Neuron (in vitro differentiated cells): ENCODE measurements around the gene ZFYVE9.
"Not testable (repeated sequence)": the region's sequence is repeated elsewhere in the genome, so short reads cannot be mapped to it uniquely, and the experiment has no call there.

Experiments
- H2AFZ ChIP-seq: one replicate; pipeline ENCODE4 v1.6.1; 2013; ENCODE audit warnings: low read depth, mild to moderate bottlenecking, inconsistent platforms, low read length, moderate library complexity
- H3K27me3 ChIP-seq: one replicate; pipeline ENCODE4 v1.6.1; 2013; ENCODE audit warnings: low read length; ENCODE audit not compliant: insufficient read depth
- H3K36me3 ChIP-seq: one replicate; pipeline ENCODE4 v1.6.1; 2013; ENCODE audit warnings: low read length; ENCODE audit not compliant: insufficient read depth
- H3K4me1 ChIP-seq: one replicate; pipeline ENCODE4 v1.6.1; 2013; ENCODE audit warnings: low read length; ENCODE audit not compliant: insufficient read depth
- H3K4me3 ChIP-seq: 2 replicates; pipeline ENCODE4 v1.5.1; 2013; ENCODE audit warnings: mild to moderate bottlenecking, low read length, moderate library complexity
- H3K9me3 ChIP-seq: one replicate; pipeline ENCODE4 v1.6.1; 2013; ENCODE audit warnings: low read length

ZFYVE9 gene

GRCh38 chr1:52189898-52190480 lies 48.1 kb downstream of the ZFYVE9 start:
- no peak overlapping the region for H3K4me3 ChIP-seq
- no peak overlapping the region for H2AFZ ChIP-seq
- H3K9me3 ChIP-seq = peaks cover 5% of the 10 kb centered on the region
- no peaks in the 10 kb centered on the region for H3K36me3 ChIP-seq
- no peaks in the 10 kb centered on the region for H3K4me1 ChIP-seq
- no peaks in the 10 kb centered on the region for H3K27me3 ChIP-seq

DNA sequence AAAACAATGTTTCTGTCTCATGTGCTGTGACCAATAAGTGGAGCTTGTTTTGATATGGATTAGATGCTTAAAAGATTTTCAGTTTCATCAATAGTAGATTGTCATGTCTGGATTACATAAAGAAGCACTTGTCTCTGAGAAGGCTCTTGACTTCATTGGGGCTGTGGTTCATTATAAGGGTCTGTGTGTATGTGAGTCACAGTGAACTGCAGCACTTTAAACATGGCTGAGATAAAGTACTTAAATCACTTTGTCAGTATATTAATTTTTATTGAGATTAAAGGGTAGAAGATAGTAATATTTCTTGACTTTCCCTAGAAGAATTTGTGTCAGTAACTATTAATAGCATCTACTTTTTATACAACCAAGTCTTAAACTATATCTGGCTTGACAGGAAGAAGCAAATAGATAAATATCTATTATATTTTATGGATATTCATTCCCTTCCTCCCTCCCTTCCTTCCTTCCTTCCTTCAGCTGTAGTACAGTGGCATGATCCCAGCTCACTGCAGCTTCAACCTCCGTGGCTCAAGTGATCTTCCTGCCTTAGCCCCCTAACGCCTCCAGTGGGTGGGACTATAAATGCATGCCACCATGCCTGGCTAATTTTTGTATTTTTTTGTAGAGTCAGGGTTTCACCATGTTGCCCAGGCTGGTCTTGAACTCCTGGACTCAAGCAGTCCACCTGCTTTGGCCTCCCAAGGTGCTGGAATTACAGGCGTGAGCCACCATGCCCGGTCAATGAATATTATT lies 48.8 kb downstream of the ZFYVE9 start:
- Histone ChIP-seq H3K4me1 (no peaks in the 10 kb centered on the region), H3K36me3 (no peaks in the 10 kb centered on the region), H3K27me3 (no peaks in the 10 kb centered on the region), H2AFZ (no peak overlapping the region), H3K9me3 (peaks cover 5% of the 10 kb centered on the region), H3K4me3 (no peak overlapping the region)

DNA sequence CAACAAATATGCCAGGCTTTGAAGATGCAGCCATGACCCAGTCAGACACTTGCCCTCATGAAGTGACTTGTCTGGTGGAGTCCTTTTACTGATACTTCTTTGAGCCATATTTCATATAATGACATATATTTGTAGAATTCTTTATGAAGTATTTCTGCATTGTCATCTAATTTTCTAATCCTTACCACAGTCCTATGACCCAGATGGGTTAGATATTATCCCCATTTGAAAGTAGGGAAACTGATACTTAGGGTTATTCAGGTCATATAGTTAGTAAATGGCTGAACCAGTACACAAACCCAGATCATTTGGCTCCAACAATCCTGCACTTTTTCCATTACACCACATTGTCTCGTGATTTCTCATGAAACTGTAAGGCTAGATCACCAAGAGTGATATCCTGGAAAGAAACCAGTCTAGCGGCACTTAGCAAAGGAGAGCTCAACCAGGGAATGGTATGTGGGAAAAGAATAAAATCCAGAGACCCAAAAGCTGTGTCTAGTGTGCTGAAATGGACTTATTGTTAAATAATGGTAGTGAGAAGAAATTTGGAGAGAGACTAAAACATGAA lies 49.6 kb downstream of the ZFYVE9 start:
- no peak overlapping the region for H2AFZ ChIP-seq
- no peaks in the 10 kb centered on the region for H3K36me3 ChIP-seq
- H3K9me3 ChIP-seq = peaks cover 5% of the 10 kb centered on the region
- H3K4me3 ChIP-seq = no peak overlapping the region
- no peaks in the 10 kb centered on the region for H3K4me1 ChIP-seq
- H3K27me3 ChIP-seq = no peaks in the 10 kb centered on the region

- H3K9me3 ChIP-seq = peaks cover 3% of the 10 kb centered on the region
- H3K36me3 ChIP-seq = no peaks in the 10 kb centered on the region
- H3K4me3 ChIP-seq = no peak overlapping the region
- no peaks in the 10 kb centered on the region for H3K27me3 ChIP-seq
- H3K4me1 ChIP-seq = no peaks in the 10 kb centered on the region
- no peak overlapping the region for H2AFZ ChIP-seq
Measured at GRCh38 chr1:52192024-52192423, 50.1 kb downstream of the ZFYVE9 start.

DNA sequence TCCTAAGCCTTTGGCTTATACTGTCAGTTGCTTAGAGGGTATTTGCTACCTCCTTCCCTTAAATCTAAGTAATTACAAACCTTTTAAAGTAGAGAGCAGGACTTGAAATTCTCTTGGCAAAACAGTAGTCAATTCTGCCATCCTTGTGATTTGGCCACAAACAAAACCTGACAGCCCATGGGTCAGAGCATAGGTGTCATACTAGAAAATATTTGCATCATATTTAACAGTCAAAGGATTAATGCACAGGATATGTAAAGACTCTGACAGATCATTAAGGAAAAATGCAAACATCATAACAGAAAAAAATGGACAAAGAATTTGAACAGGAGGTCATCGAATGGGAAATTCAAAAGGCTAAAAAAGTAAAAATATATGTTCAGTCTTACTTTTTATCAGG lies 50.5 kb downstream of the ZFYVE9 start:
- H3K9me3 ChIP-seq = peaks cover 2% of the 10 kb centered on the region
- no peak overlapping the region for H2AFZ ChIP-seq
- H3K36me3 ChIP-seq = no peaks in the 10 kb centered on the region
- no peaks in the 10 kb centered on the region for H3K27me3 ChIP-seq
- H3K4me3 ChIP-seq = no peak overlapping the region
- no peaks in the 10 kb centered on the region for H3K4me1 ChIP-seq

GRCh38 chr1:52193985-52194384 lies 52.1 kb downstream of the ZFYVE9 start:
- Histone ChIP-seq H3K4me3 (no peak overlapping the region), H3K4me1 (no peaks in the 10 kb centered on the region), H2AFZ (no peak overlapping the region), H3K27me3 (no peaks in the 10 kb centered on the region), H3K36me3 (no peaks in the 10 kb centered on the region), H3K9me3 (no peaks in the 10 kb centered on the region)

DNA sequence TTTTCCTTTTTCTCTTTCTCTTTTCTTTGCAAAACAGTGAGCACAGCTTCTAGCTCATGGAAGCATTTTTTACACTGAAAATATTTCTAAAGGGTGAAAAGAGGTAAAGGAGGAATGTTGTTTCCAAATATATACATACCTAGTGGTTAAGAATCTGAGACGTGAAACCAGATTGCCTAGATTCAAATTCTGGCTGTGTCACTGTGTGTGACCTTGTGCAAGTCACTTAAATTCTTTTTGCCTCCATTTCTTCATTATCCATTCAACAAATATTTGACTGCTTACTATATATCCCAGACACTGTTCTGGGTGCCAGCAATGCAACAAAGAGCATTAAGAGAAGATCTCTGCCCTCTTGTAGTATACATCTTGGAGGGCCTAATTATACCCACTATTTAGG lies 53.3 kb downstream of the ZFYVE9 start:
- H3K4me3 ChIP-seq = no peak overlapping the region
- H3K27me3 ChIP-seq = no peaks in the 10 kb centered on the region
- no peaks in the 10 kb centered on the region for H3K4me1 ChIP-seq
- H3K9me3 ChIP-seq = no peaks in the 10 kb centered on the region
- H2AFZ ChIP-seq = no peak overlapping the region
- no peaks in the 10 kb centered on the region for H3K36me3 ChIP-seq

GRCh38 chr1:52203935-52204625 lies 62.2 kb downstream of the ZFYVE9 start:
- no peak overlapping the region for H3K4me3 ChIP-seq
- H3K27me3 ChIP-seq = no peaks in the 10 kb centered on the region
- no peaks in the 10 kb centered on the region for H3K4me1 ChIP-seq
- no peaks in the 10 kb centered on the region for H3K36me3 ChIP-seq
- H2AFZ ChIP-seq = no peak overlapping the region
- peaks cover 2% of the 10 kb centered on the region for H3K9me3 ChIP-seq

GRCh38 chr1:52204696-52205095 lies 62.8 kb downstream of the ZFYVE9 start:
- no peak overlapping the region for H3K4me3 ChIP-seq
- H3K4me1 ChIP-seq = no peaks in the 10 kb centered on the region
- peaks cover 2% of the 10 kb centered on the region for H3K9me3 ChIP-seq
- H2AFZ ChIP-seq = no peak overlapping the region
- H3K27me3 ChIP-seq = no peaks in the 10 kb centered on the region
- no peaks in the 10 kb centered on the region for H3K36me3 ChIP-seq

GRCh38 chr1:52206686-52207085 lies 64.8 kb downstream of the ZFYVE9 start:
- not testable (repeated sequence) for H2AFZ ChIP-seq, H3K36me3 ChIP-seq, H3K27me3 ChIP-seq, H3K9me3 ChIP-seq, H3K4me3 ChIP-seq, H3K4me1 ChIP-seq

GRCh38 chr1:52209429-52209828 lies 67.5 kb downstream of the ZFYVE9 start:
- Histone ChIP-seq H2AFZ (no peak overlapping the region), H3K36me3 (no peaks in the 10 kb centered on the region), H3K9me3 (peaks cover 2% of the 10 kb centered on the region), H3K4me3 (no peak overlapping the region), H3K4me1 (no peaks in the 10 kb centered on the region), H3K27me3 (no peaks in the 10 kb centered on the region)

DNA sequence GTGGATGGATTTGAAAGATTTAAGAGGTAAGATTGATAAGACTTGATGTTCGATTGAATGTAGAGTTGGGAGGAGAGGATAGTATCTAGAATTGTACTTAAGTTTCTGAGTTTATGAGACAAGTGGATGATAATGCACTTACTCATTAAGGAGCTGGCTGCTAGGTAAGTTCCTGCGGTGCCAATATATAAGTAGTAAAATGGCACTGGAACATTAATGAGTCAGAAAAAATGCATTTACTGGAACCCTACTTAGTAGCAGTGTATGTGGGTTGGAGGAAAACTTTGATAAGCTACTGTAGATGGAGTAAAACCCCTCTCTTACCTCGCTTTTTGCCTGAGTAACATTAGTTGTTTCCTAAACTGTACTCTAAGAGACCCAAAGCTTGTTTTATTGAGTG lies 68.2 kb downstream of the ZFYVE9 start:
- Histone ChIP-seq H2AFZ (no peak overlapping the region), H3K9me3 (peaks cover 3% of the 10 kb centered on the region), H3K4me1 (no peaks in the 10 kb centered on the region), H3K27me3 (no peaks in the 10 kb centered on the region), H3K4me3 (no peak overlapping the region), H3K36me3 (no peaks in the 10 kb centered on the region)

- H3K36me3 ChIP-seq = peaks cover 4% of the 10 kb centered on the region
- no peak overlapping the region for H2AFZ ChIP-seq
- no peak overlapping the region for H3K4me3 ChIP-seq
- peaks cover 24% of the 10 kb centered on the region for H3K9me3 ChIP-seq
- no peaks in the 10 kb centered on the region for H3K4me1 ChIP-seq
- no peaks in the 10 kb centered on the region for H3K27me3 ChIP-seq
Measured at GRCh38 chr1:52216907-52217458, 75.1 kb downstream of the ZFYVE9 start.
